GM19240 (cell line): ENCODE measurements around the gene COX6B1.
"Not testable (repeated sequence)": the region's sequence is repeated elsewhere in the genome, so short reads cannot be mapped to it uniquely, and the experiment has no call there.

Experiments used
- DNase-seq: peaks from one replicate; pipeline ENCODE4 v3.0.0; 2011; ENCODE audit warnings: low spot score; ENCODE audit not compliant: insufficient read length

COX6B1 gene, protein sequence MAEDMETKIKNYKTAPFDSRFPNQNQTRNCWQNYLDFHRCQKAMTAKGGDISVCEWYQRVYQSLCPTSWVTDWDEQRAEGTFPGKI

GRCh38 chr19:35648017-35648961 lies at the start of gene COX6B1:
Gene COX6B1, plus strand, starts transcription at chr19:35648323. Its CDS starts 2,921 bp downstream, at chr19:35651244.
- DNase-seq: peak; percentile 97

DNA sequence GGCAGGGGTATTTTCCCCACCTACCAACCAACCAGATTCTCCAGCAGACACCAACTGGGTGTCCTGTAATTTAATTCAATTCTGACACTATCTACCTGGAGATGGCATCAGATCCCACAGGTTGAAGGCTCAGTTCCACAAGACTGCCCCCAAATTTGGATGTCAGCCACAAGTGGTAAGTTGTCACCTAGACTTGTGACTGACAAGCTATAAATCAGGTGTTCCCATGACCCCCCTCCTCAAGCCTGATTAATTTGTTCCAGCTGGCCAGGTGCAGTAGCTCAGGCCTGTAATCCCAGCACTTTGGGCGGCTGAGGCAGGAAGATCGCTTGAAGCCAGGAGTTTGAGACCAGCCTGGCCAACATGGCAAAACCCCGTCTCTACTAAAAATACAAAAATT lies 46.2 kb upstream of the COX6B1 start:
- no peak for DNase-seq

GRCh38 chr19:35604436-35604835 lies 43.7 kb upstream of the COX6B1 start:
- not testable (repeated sequence) for DNase-seq

- not testable (repeated sequence) for DNase-seq
These were observed 41.0 kb upstream of the COX6B1 start for GRCh38 chr19:35607170-35607569.

DNA sequence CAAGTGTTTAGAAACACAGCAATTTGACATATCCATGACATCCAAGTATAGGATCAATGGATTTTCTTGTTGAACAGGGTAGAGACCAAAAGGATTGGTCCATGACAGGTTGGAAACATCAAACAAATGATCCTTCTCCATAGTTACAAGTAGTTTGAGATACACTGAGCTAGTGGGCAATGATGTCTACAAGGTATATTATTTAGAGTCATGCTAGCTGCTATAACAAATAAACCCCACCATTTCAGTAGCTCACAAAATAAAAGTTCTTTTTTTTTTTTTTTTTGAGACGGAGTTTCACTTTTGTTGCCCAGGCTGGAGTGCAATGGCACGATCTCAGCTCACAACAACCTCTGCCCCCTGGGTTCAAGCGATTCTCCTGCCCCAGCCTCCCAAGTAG lies 40.5 kb upstream of the COX6B1 start:
- DNase-seq: no peak

DNA sequence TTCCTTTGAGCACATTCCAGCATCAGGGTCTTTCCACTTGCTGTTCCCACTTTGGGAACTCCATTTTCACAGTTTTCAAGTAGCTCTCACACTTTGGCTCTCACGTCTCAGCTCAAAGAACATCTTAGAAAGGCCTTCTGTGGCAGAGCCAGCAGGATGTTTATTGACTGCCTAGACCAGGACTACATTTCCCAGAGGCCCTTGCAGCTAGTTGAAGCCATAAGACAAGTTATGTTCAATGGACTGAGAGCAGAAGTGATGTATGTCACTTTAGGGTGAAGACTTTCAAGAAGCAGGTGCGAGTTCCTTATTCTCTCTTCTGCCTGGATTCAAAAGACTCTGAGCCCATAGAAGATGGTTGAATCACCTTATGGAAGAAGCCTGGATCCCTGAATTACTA lies 39.9 kb upstream of the COX6B1 start:
- peak; percentile 51 for DNase-seq

DNA sequence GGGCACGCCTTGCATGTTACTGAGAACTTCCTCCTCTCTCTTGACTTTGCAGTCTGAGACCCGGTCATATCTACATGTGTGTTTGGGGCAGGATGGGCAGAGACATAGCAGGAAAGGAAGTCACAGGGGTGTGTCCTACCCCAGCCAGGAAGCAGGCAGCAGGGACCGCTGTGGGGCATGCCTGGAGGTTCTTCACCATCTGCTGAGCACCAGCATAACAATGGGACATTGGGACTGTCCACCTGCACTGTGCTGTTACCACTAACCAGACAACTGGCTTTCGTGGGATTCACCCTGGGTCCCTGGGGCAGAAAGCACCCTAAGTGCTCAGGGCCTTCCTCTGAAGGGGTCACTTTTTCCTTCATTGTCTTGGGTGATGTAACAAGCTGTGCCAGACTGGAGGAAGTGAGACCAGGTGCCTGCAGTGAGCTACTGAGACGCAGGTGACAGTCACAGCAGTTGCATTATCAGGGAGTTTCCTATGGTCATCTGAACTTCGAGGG lies 38.2 kb upstream of the COX6B1 start:
- DNase-seq: no peak

DNA sequence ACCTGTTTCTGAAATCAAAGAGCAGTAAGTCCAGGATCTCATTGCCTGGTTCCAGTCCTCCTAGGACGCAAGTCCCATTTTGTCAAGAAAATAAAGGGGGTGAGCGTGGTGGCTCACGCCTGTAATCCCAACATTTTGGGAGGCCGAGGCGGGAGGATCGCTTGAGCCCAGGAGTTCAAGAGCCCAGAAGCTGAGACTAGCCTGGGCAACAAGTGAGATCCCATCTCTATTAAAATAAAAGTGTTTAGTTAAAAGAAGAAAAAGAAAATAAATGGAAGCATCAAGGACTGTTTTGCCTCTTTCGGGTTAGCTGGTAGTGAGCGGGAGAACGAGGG lies 35.9 kb upstream of the COX6B1 start:
- no peak for DNase-seq

GRCh38 chr19:35612559-35613321 lies 35.4 kb upstream of the COX6B1 start, which contains the start of gene HAUS5:
Gene HAUS5, plus strand, starts transcription at chr19:35612735. Its CDS starts 60 bp downstream, at chr19:35612795.
- DNase-seq: peak; percentile 86

- no peak for DNase-seq
These were observed 34.5 kb upstream of the COX6B1 start for GRCh38 chr19:35613574-35613973.

DNA sequence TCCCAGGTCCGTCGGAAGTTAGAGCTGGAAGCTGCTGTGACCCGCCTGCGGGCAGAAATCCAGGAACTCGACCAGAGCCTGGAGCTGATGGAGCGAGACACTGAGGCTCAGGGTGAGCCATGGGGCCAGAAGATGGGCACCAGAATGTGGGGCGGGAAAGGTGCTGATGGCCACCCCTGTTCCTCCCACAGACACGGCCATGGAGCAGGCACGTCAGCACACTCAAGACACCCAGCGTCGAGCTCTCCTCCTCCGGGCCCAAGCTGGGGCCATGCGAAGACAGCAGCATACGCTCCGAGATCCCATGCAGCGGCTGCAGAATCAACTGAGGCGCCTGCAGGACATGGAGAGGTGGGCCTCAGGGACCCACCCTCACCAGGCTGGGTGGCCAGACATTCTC lies 33.1 kb upstream of the COX6B1 start:
- no peak for DNase-seq

GRCh38 chr19:35618857-35619256 lies 29.3 kb upstream of the COX6B1 start:
- DNase-seq: no peak

GRCh38 chr19:35619290-35619923 lies 28.7 kb upstream of the COX6B1 start:
- DNase-seq: no peak

- DNase-seq: no peak
These were observed 28.1 kb upstream of the COX6B1 start for GRCh38 chr19:35620001-35620400.

- no peak for DNase-seq
These were observed 26.4 kb upstream of the COX6B1 start for GRCh38 chr19:35621708-35622107.

GRCh38 chr19:35622750-35623149 lies 25.4 kb upstream of the COX6B1 start:
- DNase-seq: no peak

GRCh38 chr19:35623327-35624010 lies 24.7 kb upstream of the COX6B1 start:
- no peak for DNase-seq

DNA sequence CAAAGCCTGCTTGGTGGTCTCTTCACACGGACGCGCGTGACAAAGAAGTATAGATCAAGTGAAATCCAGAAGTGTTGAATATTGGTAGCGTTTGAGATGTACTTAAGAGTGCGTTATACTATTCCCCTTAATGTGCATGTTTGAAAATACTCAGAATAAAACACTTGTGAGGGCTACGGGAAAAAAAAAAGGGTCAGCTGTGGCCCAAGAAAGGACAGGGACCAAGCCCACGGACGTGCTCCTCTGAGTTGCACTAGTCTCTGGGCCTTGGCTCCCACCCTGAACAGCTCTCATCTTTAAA lies 19.9 kb upstream of the COX6B1 start:
- DNase-seq: no peak

- peak; percentile 100 for DNase-seq
These were observed 19.4 kb upstream of the COX6B1 start, which contains the start of gene RBM42 for GRCh38 chr19:35628565-35629331. Gene RBM42, plus strand, starts transcription at chr19:35629036. Its CDS starts 118 bp downstream, at chr19:35629154.

DNA sequence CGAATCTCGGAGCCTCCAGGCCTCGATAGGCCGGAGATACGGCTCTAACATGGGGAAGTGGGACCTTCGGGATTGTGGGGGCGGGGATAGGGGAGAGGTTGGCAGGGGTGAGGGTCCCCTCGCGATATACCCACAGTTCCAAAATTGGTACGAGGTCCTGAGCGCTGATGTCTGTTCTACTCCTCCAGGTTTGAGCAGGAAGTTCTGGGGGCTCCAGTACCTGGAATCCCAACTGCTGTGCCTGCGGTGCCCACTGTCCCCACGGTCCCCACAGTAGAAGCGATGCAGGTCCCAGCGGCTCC lies 18.8 kb upstream of the COX6B1 start:
- DNase-seq: no peak
